Measurements from ENCODE around the gene CNIH3.

The CNIH3 gene

GRCh38 chr1:224700918-224701531, 84.9 kb downstream of the CNIH3 start:
- Histone ChIP-seq H3K4me1 (ENCODE audit: insufficient read depth, low read length, severe bottlenecking) (no peaks in the 10 kb centered on the region), H3K27me3 (ENCODE audit: insufficient read depth, low read length) (no peaks in the 10 kb centered on the region), H3K9me3 (ENCODE audit: low read length) (no peaks in the 10 kb centered on the region), H3F3A (ENCODE audit: insufficient read depth, low read length) (no peaks in the 10 kb centered on the region), H4K20me1 (ENCODE audit: insufficient read depth, low read length) (no peaks in the 10 kb centered on the region), H3K36me3 (ENCODE audit: insufficient read depth, low read length) (no peaks in the 10 kb centered on the region), H3K27ac (ENCODE audit: low read depth, low read length, poor library complexity, severe bottlenecking) (no peak overlapping the region), H3K4me2 (ENCODE audit: low read length) (no peak overlapping the region), H3K9me2 (ENCODE audit: low read depth, low read length) (no peaks in the 10 kb centered on the region), H3K9ac (ENCODE audit: low read length) (no peak overlapping the region), H2AFZ (ENCODE audit: low read length) (no peak overlapping the region), H3K4me3 (ENCODE audit: low read depth, low read length, poor library complexity, severe bottlenecking) (no peak overlapping the region), H3K79me2 (ENCODE audit: insufficient read depth, low read length) (no peaks in the 10 kb centered on the region)
- no peak for TF ChIP-seq EZH2 (IDR thresholded peaks at IDR 0.05; ENCODE audit: borderline replicate concordance, low read length)
- TF ChIP-seq, protein P1, sequence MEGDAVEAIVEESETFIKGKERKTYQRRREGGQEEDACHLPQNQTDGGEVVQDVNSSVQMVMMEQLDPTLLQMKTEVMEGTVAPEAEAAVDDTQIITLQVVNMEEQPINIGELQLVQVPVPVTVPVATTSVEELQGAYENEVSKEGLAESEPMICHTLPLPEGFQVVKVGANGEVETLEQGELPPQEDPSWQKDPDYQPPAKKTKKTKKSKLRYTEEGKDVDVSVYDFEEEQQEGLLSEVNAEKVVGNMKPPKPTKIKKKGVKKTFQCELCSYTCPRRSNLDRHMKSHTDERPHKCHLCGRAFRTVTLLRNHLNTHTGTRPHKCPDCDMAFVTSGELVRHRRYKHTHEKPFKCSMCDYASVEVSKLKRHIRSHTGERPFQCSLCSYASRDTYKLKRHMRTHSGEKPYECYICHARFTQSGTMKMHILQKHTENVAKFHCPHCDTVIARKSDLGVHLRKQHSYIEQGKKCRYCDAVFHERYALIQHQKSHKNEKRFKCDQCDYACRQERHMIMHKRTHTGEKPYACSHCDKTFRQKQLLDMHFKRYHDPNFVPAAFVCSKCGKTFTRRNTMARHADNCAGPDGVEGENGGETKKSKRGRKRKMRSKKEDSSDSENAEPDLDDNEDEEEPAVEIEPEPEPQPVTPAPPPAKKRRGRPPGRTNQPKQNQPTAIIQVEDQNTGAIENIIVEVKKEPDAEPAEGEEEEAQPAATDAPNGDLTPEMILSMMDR (IDR thresholded peaks at IDR 0.05; ENCODE audit: low read length) = peak; percentile 62

GRCh38 chr1:224703702-224704101, 87.6 kb downstream of the CNIH3 start:
- Histone ChIP-seq H3K79me2 (ENCODE audit: insufficient read depth, low read length) (no peaks in the 10 kb centered on the region), H3F3A (ENCODE audit: insufficient read depth, low read length) (no peaks in the 10 kb centered on the region), H4K20me1 (ENCODE audit: insufficient read depth, low read length) (no peaks in the 10 kb centered on the region), H3K4me2 (ENCODE audit: low read length) (no peak overlapping the region), H3K9me3 (ENCODE audit: low read length) (no peaks in the 10 kb centered on the region), H3K9ac (ENCODE audit: low read length) (no peak overlapping the region), H3K27me3 (ENCODE audit: insufficient read depth, low read length) (no peaks in the 10 kb centered on the region), H3K9me2 (ENCODE audit: low read depth, low read length) (no peaks in the 10 kb centered on the region), H3K36me3 (ENCODE audit: insufficient read depth, low read length) (no peaks in the 10 kb centered on the region), H3K27ac (ENCODE audit: low read depth, low read length, poor library complexity, severe bottlenecking) (no peak overlapping the region), H3K4me3 (ENCODE audit: low read depth, low read length, poor library complexity, severe bottlenecking) (no peak overlapping the region), H3K4me1 (ENCODE audit: insufficient read depth, low read length, severe bottlenecking) (no peaks in the 10 kb centered on the region), H2AFZ (ENCODE audit: low read length) (no peak overlapping the region)
- TF ChIP-seq, protein P1 (IDR thresholded peaks at IDR 0.05; ENCODE audit: low read length) = no peak
- TF ChIP-seq EZH2 (IDR thresholded peaks at IDR 0.05; ENCODE audit: borderline replicate concordance, low read length) = no peak

DNA sequence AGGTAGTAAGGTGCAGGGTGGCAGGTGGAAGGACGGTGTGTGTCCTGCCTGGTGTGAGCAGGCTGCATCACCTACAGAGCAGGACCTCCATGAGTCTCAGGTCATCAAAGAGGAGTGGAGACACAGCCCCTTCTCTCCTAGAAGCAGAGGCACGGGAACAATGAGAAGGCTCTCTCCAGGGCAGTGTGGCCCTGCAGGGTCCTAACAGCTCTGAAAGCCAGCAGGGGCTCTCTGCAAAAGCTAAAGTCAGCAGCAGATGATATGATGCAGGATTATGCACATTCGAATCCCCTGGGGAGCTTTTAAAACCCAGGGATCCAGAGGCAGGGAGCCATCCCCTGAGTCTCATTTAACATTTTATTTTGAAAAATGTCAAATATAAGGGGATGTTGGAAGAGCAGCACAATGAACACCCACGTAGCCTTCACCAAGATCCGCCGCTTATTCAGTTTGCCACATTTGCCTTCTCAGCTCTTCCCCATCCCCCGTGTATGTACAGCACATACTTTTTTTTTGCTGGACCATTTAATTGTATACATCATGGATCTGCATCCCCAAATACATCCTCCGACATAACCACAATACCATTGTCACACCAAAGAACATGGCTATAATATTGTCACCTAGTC, 88.1 kb downstream of the CNIH3 start:
- TF ChIP-seq, protein P1 (IDR thresholded peaks at IDR 0.05; ENCODE audit: low read length) = no peak
- TF ChIP-seq EZH2 (IDR thresholded peaks at IDR 0.05; ENCODE audit: borderline replicate concordance, low read length) = no peak
- Histone ChIP-seq H3K36me3 (ENCODE audit: insufficient read depth, low read length) (no peaks in the 10 kb centered on the region), H3K9ac (ENCODE audit: low read length) (no peak overlapping the region), H3K9me3 (ENCODE audit: low read length) (no peaks in the 10 kb centered on the region), H3K4me2 (ENCODE audit: low read length) (no peak overlapping the region), H3K4me1 (ENCODE audit: insufficient read depth, low read length, severe bottlenecking) (no peaks in the 10 kb centered on the region), H3K27ac (ENCODE audit: low read depth, low read length, poor library complexity, severe bottlenecking) (no peak overlapping the region), H2AFZ (ENCODE audit: low read length) (no peak overlapping the region), H3K27me3 (ENCODE audit: insufficient read depth, low read length) (no peaks in the 10 kb centered on the region), H4K20me1 (ENCODE audit: insufficient read depth, low read length) (no peaks in the 10 kb centered on the region), H3K4me3 (ENCODE audit: low read depth, low read length, poor library complexity, severe bottlenecking) (no peak overlapping the region), H3K9me2 (ENCODE audit: low read depth, low read length) (no peaks in the 10 kb centered on the region), H3K79me2 (ENCODE audit: insufficient read depth, low read length) (no peaks in the 10 kb centered on the region), H3F3A (ENCODE audit: insufficient read depth, low read length) (no peaks in the 10 kb centered on the region)

Data from OCI-LY1 (cell line).